GM19463 (cell line): Measurements from ENCODE around the gene POTEF.
"Not testable (repeated sequence)": the region's sequence is repeated elsewhere in the genome, so short reads cannot be mapped to it uniquely, and the experiment has no call there.

Experiments
- ATAC-seq: cut with Tn5 transposase; IDR thresholded peaks from one replicate; pipeline ENCODE4 v1.9.1; 2021; ENCODE audit warnings: mild to moderate bottlenecking, moderate library complexity; ENCODE audit not compliant: unreplicated experiment

Gene POTEF

GRCh38 chr2:130129120-130129829 lies at the start of gene POTEF:
TSS of gene POTEF (minus strand) at chr2:130129222. CDS start at chr2:130120515, 8,707 bp downstream.
- ATAC-seq: not testable (repeated sequence)

- peak; percentile 62 for ATAC-seq
Measured at GRCh38 chr2:130174866-130175265, 45.8 kb upstream of the POTEF start.

DNA sequence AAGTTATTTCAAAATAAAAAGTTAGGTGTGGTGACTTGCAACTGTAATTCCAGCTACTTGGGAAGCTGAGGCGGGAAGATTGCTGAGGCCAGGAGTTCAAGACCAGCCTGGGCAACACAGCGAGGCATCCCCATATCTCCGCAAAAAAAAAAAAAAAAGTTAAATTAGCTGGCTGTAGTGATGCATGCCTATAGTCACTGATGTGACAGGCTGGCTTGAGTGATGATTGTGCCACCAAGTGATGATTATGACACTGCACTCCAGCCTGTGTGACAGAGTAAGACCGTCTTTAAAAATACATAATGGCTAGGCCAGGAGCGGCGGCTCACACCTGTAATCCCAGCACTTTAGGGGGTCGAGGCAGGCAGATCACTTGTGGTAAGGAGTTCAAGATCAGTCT lies 40.9 kb upstream of the POTEF start:
- ATAC-seq: no peak

DNA sequence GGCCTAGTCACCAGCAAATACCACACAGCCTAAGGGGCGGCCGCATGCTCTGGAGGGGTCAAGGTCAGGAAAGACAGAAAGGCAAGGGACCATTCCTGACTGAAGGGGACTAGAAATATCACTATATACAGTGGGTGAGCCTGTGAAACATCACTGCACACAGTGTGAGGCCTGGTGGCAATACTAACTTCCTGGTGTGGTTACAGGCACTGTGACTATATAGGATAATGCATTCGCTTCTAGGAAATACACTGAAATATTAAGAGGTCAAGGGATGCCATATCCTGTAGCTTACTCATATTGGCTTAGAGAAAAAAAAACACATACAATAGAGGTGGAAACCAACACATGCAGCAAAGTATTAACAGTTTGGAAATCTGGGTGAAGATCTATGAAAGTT lies 40.1 kb upstream of the POTEF start:
- ATAC-seq: not testable (repeated sequence)

GRCh38 chr2:130166611-130167010 lies 37.6 kb upstream of the POTEF start:
- ATAC-seq: not testable (repeated sequence)

- ATAC-seq: no peak
Measured at GRCh38 chr2:130165293-130166016, 36.4 kb upstream of the POTEF start.

GRCh38 chr2:130162968-130163367 lies 33.9 kb upstream of the POTEF start:
- no peak for ATAC-seq

DNA sequence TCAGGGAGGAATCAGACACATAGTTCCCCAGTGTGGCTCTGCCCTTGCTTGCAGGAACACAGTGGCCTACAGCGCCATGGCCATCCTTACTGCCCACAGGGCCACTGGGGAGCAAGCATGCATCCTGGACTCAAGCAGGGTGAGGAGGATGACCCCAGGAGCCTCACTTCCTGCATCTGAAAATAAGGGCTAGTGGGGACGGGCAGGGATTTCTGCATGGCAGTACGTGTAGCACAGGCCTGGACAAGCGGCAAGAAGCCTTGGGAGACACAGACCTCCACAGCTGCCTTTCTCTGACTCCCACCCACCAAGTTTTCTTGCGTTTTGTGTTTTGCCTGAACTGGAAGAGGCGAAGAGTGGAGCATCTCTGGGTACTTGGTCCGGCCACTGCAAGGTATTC lies 33.5 kb upstream of the POTEF start:
- ATAC-seq: not testable (repeated sequence)

- not testable (repeated sequence) for ATAC-seq
Measured at GRCh38 chr2:130160838-130161705, 32.0 kb upstream of the POTEF start.

DNA sequence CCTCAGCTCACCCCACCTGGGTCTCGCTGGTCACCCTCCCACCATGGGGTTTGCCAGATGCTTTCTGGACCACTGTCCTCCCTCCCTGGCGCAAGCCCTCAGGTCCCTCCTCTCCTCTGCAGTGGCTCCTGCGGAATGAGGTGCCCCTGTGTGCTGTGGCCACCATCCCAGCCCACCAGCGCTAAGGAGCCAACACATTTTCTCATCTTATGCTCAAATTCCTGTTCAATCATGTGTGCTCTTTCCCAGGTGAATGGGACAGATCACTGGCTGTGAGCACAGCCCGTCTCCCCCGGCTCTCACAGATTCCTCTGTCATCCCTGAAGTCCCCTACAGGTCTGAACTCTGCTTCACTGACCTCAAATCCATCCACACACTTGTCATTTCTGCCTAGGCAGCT lies 31.1 kb upstream of the POTEF start:
- no peak for ATAC-seq

GRCh38 chr2:130159376-130159775 lies 30.4 kb upstream of the POTEF start:
- not testable (repeated sequence) for ATAC-seq

DNA sequence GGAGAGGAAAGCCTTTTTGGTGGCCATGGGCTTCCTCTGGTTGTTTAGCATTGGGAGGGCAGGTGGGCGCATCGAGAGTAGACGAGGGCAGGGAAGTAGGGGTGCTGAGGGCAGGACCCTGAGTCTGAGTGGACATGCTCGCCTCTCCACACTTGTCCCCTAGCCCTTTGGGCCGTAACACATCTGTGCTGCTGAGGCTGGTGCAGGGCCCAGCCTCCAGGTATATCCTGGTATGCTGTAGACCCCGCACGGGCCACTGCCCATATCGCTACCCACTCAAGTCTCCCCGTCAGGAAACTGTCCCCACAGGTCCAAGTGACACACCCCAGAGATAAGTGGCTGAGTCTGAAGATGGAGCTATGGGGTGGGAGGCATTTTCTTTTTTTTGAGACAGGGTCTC lies 29.6 kb upstream of the POTEF start:
- no peak for ATAC-seq

GRCh38 chr2:130157825-130158514 lies 28.9 kb upstream of the POTEF start:
- ATAC-seq: peak; percentile 80

- peak; percentile 38 for ATAC-seq
Measured at GRCh38 chr2:130157354-130157753, 28.3 kb upstream of the POTEF start.

GRCh38 chr2:130156624-130157004 lies 27.6 kb upstream of the POTEF start:
- no peak for ATAC-seq

- not testable (repeated sequence) for ATAC-seq
Measured at GRCh38 chr2:130155956-130156623, 27.1 kb upstream of the POTEF start.

GRCh38 chr2:130154773-130155765 lies 26.0 kb upstream of the POTEF start:
- ATAC-seq: no peak

DNA sequence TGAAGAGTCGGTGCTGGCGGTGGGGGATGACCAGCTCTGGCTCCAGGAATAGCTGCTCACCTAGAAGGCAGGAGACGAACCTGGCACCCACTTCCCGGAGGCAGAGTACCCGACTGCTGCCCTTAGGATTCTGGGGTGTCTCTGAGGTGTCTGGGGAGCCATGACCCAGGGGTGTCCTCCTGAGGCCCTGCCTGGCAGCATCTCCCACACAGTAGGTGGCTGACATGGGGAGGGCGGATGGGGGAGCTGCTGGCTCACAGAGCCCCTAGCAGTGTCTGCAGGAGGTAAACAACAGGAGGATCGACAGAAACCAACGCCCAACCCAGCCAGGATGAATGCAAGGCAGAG lies 25.4 kb upstream of the POTEF start:
- ATAC-seq: not testable (repeated sequence)
